HK-2 (cell line): Measurements from ENCODE around the gene LYPD6.

Experiments
- DNase-seq: peaks from one replicate; pipeline ENCODE4 v3.0.0-alpha.2; 2018; ENCODE audit not compliant: unreplicated experiment

The LYPD6 gene

DNA sequence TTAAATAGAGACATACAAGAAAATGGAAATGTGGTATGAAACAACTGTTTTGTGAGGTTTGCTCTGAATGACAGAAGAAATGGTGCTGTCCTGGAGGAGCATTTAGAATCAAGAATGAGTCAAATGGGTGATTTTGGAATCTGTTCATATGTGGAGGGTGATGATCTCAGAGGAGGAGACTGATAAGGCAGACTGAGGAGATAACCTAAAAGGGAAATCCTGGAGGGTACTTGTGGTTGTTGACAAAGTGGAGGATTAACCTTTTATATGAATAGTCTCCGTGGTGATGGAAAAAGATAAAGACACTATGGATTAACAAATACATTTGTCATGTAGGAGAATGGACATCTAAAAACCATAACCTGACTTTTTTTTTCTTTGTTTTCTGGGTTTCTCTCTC lies 183.1 kb downstream of the LYPD6 start:
- no peak for DNase-seq
